Natural killer cell (primary cell): ENCODE measurements around the gene RPL35. TPM values are rescaled to one million over a fixed set of nuclear protein-coding genes. Genes with fewer than 3 reads are reported as not detected.
A peak's percentile ranks its signal among the peaks of the same experiment; 100 is the strongest.

Source experiments
- ATAC-seq, 3 donors: fragments of 150-1000 bp in 2 of 3; fragments of 200-7000 bp in 1 of 3; cut with Tn5 transposase; 1 replicate in 1 of 3; 2 replicates in 2 of 3; pipeline ENCODE4 v1.10.0; 2021; ENCODE audit warnings: mild to moderate bottlenecking in 2 of 3, moderate library complexity in 2 of 3
- DNase-seq, 2 donors: peaks; one replicate each; pipeline versions ENCODE4 v3.0.0 to v3.0.0-alpha.2; 2013 to 2021; ENCODE audit warnings: mixed read lengths in 1 of 2
- H3K27ac ChIP-seq: one replicate; pipeline ENCODE4 v1.5.1; 2013; ENCODE audit warnings: mild to moderate bottlenecking, low read length
- H3K27me3 ChIP-seq: one replicate; pipeline ENCODE4 v1.6.1; 2013; ENCODE audit warnings: low read length; ENCODE audit not compliant: control insufficient read depth, insufficient read depth
- H3K36me3 ChIP-seq: one replicate; pipeline ENCODE4 v1.6.1; 2013; ENCODE audit warnings: low read length; ENCODE audit not compliant: control insufficient read depth, insufficient read depth
- H3K4me1 ChIP-seq: one replicate; pipeline ENCODE4 v1.6.1; 2013; ENCODE audit warnings: low read length; ENCODE audit not compliant: control insufficient read depth, insufficient read depth
- H3K4me3 ChIP-seq: one replicate; pipeline ENCODE4 v1.5.1; 2013; ENCODE audit warnings: low read length
- H3K9me3 ChIP-seq: one replicate; pipeline ENCODE4 v1.6.1; 2013; ENCODE audit warnings: low read length; ENCODE audit not compliant: control insufficient read depth, insufficient read depth
- H3K27ac Mint-ChIP-seq, 2 donors: one replicate each; pipeline ENCODE4 v1.8.0; 2022; ENCODE audit warnings: mild to moderate bottlenecking in 2 of 2, mixed read lengths in 2 of 2, moderate library complexity in 1 of 2
- H3K27me3 Mint-ChIP-seq, 2 donors: one replicate each; pipeline ENCODE4 v1.8.0; 2022; ENCODE audit warnings: low read depth in 2 of 2, mixed read lengths in 2 of 2
- H3K36me3 Mint-ChIP-seq: one replicate; pipeline ENCODE4 v1.8.0; 2022; ENCODE audit warnings: mixed read lengths
- H3K4me1 Mint-ChIP-seq, 2 donors: one replicate each; pipeline ENCODE4 v1.8.0; 2022; ENCODE audit warnings: mixed read lengths in 2 of 2
- H3K4me3 Mint-ChIP-seq: one replicate; pipeline ENCODE4 v1.8.0; 2022; ENCODE audit warnings: mild to moderate bottlenecking, moderate library complexity, mixed read lengths
- H3K9me3 Mint-ChIP-seq, 2 donors: one replicate each; pipeline ENCODE4 v1.8.0; 2022; ENCODE audit warnings: mixed read lengths in 2 of 2
- CTCF ChIP-seq: fragments of 200-600 bp; IDR thresholded peaks from one replicate; pipeline ENCODE4 v1.8.0; 2022; ENCODE audit warnings: antibody characterized with exemption
- WGBS: methylation state at CpG from one replicate; pipeline ENCODE4 v1.1.7; 2013; ENCODE audit warnings: missing lambda C conversion rate; ENCODE audit not compliant: insufficient coverage; 5-methylcytosine and 5-hydroxymethylcytosine counted together
- intact Hi-C: fragments of 100-400 bp; cut with micrococcal nuclease; formaldehyde crosslinking; loops from one replicate; pipeline ENCODE4 v1.14.2; 2022
- total RNA-seq, 4 donors: library from RNA; stranded (reverse); fragments of 120-200 nt in 1 of 4; gene quantifications; one replicate each; pipeline versions ENCODE4 v1.2.3 to v1.2.4, GENCODE V29; 2013 to 2022

The RPL35 gene
- 100 to 1,000 TPM; 716 to 896 (median 795) TPM for total RNA-seq
- 1,741 TPM for total RNA-seq (2013)

GRCh38 chr9:124861342-124862229 lies at the start of gene RPL35, which contains the start of gene ARPC5L:
Gene RPL35 (minus strand): TSS chr9:124861957. CDS start chr9:124861912, 45 bp downstream.
Gene ARPC5L (plus strand): TSS chr9:124862130. CDS start chr9:124869291, 7,161 bp downstream.
- H3K4me3 ChIP-seq: peak within 1 kb of the TSS; percentile 72
- H3K9me3 ChIP-seq: no peaks in the 10 kb centered on the region
- intact Hi-C loops: loop anchor here (1.0 to 10.0 kb wide), 3 partner anchors 9 to 383 kb away; partner anchors contain the start of genes HSPA5 and SCAI
- no peaks in the 10 kb centered on the region for H3K36me3 Mint-ChIP-seq
- WGBS: under 1% methylated on average over 92 of the region's 92 CpGs
- no peaks in the 10 kb centered on the region for H3K27me3 Mint-ChIP-seq
- ATAC-seq (peak; percentile 96 to 99 (median 96)), DNase-seq (peak; percentile 94 to 97)
- H3K4me3 Mint-ChIP-seq: peak within 1 kb of the TSS; percentile 94
- H3K27me3 ChIP-seq: no peaks in the 10 kb centered on the region
- H3K4me1 ChIP-seq: peaks cover 29% of the 10 kb centered on the region
- H3K27ac Mint-ChIP-seq: peak within 1 kb of the TSS; percentile 92 to 93
- peaks cover 38% of the 10 kb centered on the region for H3K36me3 ChIP-seq
- TF ChIP-seq CTCF: peak; percentile 22
- H3K27ac ChIP-seq: peak within 1 kb of the TSS; percentile 87
- no peaks in the 10 kb centered on the region for H3K9me3 Mint-ChIP-seq
- H3K4me1 Mint-ChIP-seq: peaks cover 27 to 41% of the 10 kb centered on the region in 2 donors

- H3K4me1 Mint-ChIP-seq: peaks cover 6 to 14% of the 10 kb centered on the region in 2 donors
- no peak for TF ChIP-seq CTCF
- Histone ChIP-seq H3K9me3 (no peaks in the 10 kb centered on the region), H3K36me3 (peaks cover 37% of the 10 kb centered on the region), H3K27ac (no peak overlapping the region), H3K4me3 (no peak overlapping the region), H3K4me1 (no peaks in the 10 kb centered on the region), H3K27me3 (no peaks in the 10 kb centered on the region)
- no peaks in the 10 kb centered on the region for H3K27me3 Mint-ChIP-seq
- 91% methylated on average over 1 of the region's 2 CpGs for WGBS
- no peak overlapping the region for H3K4me3 Mint-ChIP-seq
- no peaks in the 10 kb centered on the region for H3K9me3 Mint-ChIP-seq
- DNase-seq: no peak
- peak overlapping the region in 1 of 2 donors; percentile 36 for H3K27ac Mint-ChIP-seq
- peaks cover 9% of the 10 kb centered on the region for H3K36me3 Mint-ChIP-seq
- no peak for ATAC-seq
- intact Hi-C loops: no loop called here
These were observed 46.3 kb upstream of the RPL35 start for GRCh38 chr9:124908098-124908497.

- H3K4me3 ChIP-seq: no peak overlapping the region
- Mint-ChIP-seq H3K4me1 (peaks cover 4 to 13% of the 10 kb centered on the region in 2 donors), H3K36me3 (peaks cover 9% of the 10 kb centered on the region), H3K27ac (no peak overlapping the region), H3K4me3 (no peak overlapping the region), H3K27me3 (no peaks in the 10 kb centered on the region), H3K9me3 (no peaks in the 10 kb centered on the region)
- no peak for ATAC-seq
- no peaks in the 10 kb centered on the region for H3K9me3 ChIP-seq
- DNase-seq: no peak
- H3K36me3 ChIP-seq: peaks cover 33% of the 10 kb centered on the region
- no peak overlapping the region for H3K27ac ChIP-seq
- 100% methylated on average over 1 of the region's 1 CpG for WGBS
- no peaks in the 10 kb centered on the region for H3K27me3 ChIP-seq
- intact Hi-C loops: no loop called here
- H3K4me1 ChIP-seq: no peaks in the 10 kb centered on the region
- TF ChIP-seq CTCF: no peak
These were observed 45.2 kb upstream of the RPL35 start for GRCh38 chr9:124906966-124907365.
